C4-2B (cell line): Measurements from ENCODE around the gene CDCA7.
"Not testable (repeated sequence)": the region's sequence is repeated elsewhere in the genome, so short reads cannot be mapped to it uniquely, and the experiment has no call there.

Experiments used
- H3K27ac ChIP-seq: fragments of 450-650 bp; 2 replicates; pipeline ENCODE4 v1.5.1; 2017
- ZFX ChIP-seq: fragments of 450-650 bp; IDR thresholded peaks from 2 replicates; pipeline ENCODE4 v1.6.1; 2017
- TF ChIP-seq, protein P1 (sequence below): fragments of 450-650 bp; conservative IDR thresholded peaks from 2 replicates; pipeline ENCODE4 v1.5.1; 2017; ENCODE audit warnings: mild to moderate bottlenecking

Gene CDCA7

GRCh38 chr2:173370198-173370597 lies 15.5 kb downstream of the CDCA7 start:
- H3K27ac ChIP-seq = no peak overlapping the region
- TF ChIP-seq, protein P1, sequence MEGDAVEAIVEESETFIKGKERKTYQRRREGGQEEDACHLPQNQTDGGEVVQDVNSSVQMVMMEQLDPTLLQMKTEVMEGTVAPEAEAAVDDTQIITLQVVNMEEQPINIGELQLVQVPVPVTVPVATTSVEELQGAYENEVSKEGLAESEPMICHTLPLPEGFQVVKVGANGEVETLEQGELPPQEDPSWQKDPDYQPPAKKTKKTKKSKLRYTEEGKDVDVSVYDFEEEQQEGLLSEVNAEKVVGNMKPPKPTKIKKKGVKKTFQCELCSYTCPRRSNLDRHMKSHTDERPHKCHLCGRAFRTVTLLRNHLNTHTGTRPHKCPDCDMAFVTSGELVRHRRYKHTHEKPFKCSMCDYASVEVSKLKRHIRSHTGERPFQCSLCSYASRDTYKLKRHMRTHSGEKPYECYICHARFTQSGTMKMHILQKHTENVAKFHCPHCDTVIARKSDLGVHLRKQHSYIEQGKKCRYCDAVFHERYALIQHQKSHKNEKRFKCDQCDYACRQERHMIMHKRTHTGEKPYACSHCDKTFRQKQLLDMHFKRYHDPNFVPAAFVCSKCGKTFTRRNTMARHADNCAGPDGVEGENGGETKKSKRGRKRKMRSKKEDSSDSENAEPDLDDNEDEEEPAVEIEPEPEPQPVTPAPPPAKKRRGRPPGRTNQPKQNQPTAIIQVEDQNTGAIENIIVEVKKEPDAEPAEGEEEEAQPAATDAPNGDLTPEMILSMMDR = no peak
- TF ChIP-seq ZFX = no peak

DNA sequence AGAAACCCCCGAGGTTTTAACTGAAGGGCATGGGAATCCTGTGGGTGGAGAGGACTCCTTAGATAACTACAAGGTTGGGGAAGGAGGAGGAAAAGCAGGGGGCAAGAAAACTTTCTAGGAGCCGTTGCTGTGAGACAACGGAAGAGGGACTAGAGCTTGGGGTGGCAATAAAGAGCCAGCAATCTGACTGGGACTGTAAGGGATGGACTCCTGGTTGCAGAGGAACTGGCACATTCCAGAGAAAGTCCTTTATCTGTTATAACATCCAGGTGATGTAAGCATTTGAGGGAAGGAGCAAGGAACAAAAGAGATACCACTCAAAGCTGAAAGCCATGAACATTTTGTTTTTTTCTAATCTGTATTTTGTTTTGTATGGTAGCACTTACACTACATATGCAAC lies 16.4 kb downstream of the CDCA7 start:
- H3K27ac ChIP-seq = no peak overlapping the region
- no peak for TF ChIP-seq ZFX

DNA sequence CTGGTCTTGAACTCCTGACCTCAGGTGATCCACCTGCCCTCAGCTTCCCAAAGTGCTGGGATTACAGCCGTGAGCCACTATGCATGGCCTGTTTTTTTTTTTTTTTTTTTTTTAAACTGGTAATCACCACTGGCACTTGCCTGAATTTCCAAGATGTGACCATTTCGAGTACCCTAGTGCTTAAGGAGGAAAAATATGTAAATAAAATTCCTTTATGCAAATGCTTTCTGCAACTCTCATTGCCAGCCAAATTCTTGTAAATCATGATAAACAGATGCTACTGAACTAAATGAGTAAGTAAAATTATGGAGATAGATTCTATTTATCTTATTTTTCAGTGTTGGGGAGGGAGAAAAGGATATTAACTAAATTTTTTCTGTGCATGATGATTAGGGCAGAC lies 18.6 kb downstream of the CDCA7 start:
- TF ChIP-seq ZFX = no peak
- TF ChIP-seq, protein P1 = no peak

DNA sequence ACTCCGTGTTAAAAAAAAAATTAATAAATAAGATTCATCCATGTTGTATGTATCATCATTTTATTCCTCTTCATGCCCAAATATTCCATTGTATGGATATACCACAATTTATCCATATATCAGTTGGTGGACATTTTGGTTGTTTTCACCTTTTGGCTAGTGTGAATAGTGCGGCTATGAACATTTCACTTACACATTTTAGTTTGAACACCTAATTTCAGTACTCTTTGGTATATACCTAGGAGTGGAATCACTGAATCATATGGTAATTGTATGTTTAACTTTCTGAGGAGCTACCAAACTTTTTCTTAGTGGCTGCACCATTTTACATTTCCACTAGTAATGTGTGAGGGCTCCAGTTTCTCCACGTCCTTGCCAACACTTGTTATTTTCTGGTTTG lies 20.0 kb downstream of the CDCA7 start:
- no peak for TF ChIP-seq ZFX
- TF ChIP-seq, protein P1 = no peak

More for the DNA sequence above, 18.6 kb downstream of the CDCA7 start:
- no peak overlapping the region for H3K27ac ChIP-seq

DNA sequence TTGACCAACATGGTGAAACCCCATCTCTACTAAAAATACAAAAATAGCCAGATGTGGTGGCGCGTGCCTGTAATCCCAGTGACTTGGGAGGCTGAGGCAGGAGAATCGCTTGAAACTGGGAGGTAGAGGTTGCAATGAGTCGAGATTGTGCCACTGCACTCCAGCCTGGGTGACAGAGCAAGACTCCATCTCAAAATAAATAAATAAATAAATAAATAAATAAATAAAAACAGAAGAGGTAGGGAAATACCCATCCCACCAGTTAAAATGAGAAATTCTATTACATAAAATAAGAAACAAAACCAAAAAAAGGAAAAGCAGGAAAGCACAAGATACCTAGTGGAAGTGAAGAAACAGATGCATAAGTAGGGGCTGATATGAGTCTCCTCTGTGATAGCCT lies 30.9 kb downstream of the CDCA7 start:
- not testable (repeated sequence) for H3K27ac ChIP-seq

More for the DNA sequence above, 20.0 kb downstream of the CDCA7 start:
- no peak overlapping the region for H3K27ac ChIP-seq

- TF ChIP-seq ZFX = no peak
- TF ChIP-seq, protein P1 = no peak
- no peak overlapping the region for H3K27ac ChIP-seq
Observed at GRCh38 chr2:173386021-173386737, 31.5 kb downstream of the CDCA7 start.

- TF ChIP-seq ZFX = no peak
- TF ChIP-seq, protein P1 = no peak
- H3K27ac ChIP-seq = no peak overlapping the region
Observed at GRCh38 chr2:173386738-173387065, 32.0 kb downstream of the CDCA7 start.

GRCh38 chr2:173387079-173387478 lies 32.4 kb downstream of the CDCA7 start:
- no peak for TF ChIP-seq ZFX
- TF ChIP-seq, protein P1 = no peak

More at GRCh38 chr2:173387079-173387478, 32.4 kb downstream of the CDCA7 start:
- H3K27ac ChIP-seq = no peak overlapping the region
